CD14-positive monocyte (primary cell): Measurements from ENCODE around the gene CISD2. TPM values are rescaled to one million over a fixed set of nuclear protein-coding genes. Genes with fewer than 3 reads are reported as not detected.

Source experiments
- DNase-seq, 3 donors: peaks; one replicate each; pipeline ENCODE4 v3.0.0-alpha.2; 2011 to 2022
- H2AFZ ChIP-seq: 2 replicates; pipeline ENCODE4 v1.6.0; 2012; ENCODE audit warnings: mild to moderate bottlenecking, low read depth, low read length, inconsistent platforms; ENCODE audit not compliant: insufficient read depth, poor library complexity, severe bottlenecking
- H3K27ac ChIP-seq, 2 donors: 1 replicate in 1 of 2; 2 replicates in 1 of 2; pipeline ENCODE4 v1.5.1; 2012 to 2013; ENCODE audit warnings: low read length in 2 of 2, control low read depth in 1 of 2, inconsistent platforms in 1 of 2, low read depth in 1 of 2, mild to moderate bottlenecking in 1 of 2
- H3K27me3 ChIP-seq, 2 donors: one replicate each; pipeline versions ENCODE4 v1.6.0 to v1.6.1; 2011 to 2013; ENCODE audit warnings: low read length in 2 of 2; ENCODE audit not compliant: control insufficient read depth in 2 of 2, insufficient read depth in 2 of 2
- H3K36me3 ChIP-seq, 2 donors: replicated peaks in 1 of 2; 1 replicate in 1 of 2; 2 replicates in 1 of 2; pipeline versions ENCODE4 v1.5.1 to v1.6.1; 2012 to 2013; ENCODE audit warnings: low read length in 2 of 2, control low read depth in 1 of 2, inconsistent platforms in 1 of 2, mild to moderate bottlenecking in 1 of 2; ENCODE audit not compliant: insufficient read depth in 2 of 2, control insufficient read depth in 1 of 2
- H3K4me1 ChIP-seq, 2 donors: 1 replicate in 1 of 2; 2 replicates in 1 of 2; pipeline versions ENCODE4 v1.5.1 to v1.6.1; 2012 to 2013; ENCODE audit warnings: low read length in 2 of 2, control low read depth in 1 of 2, inconsistent platforms in 1 of 2, mild to moderate bottlenecking in 1 of 2, moderate library complexity in 1 of 2; ENCODE audit not compliant: insufficient read depth in 2 of 2, control insufficient read depth in 1 of 2
- H3K4me2 ChIP-seq: replicated peaks from 2 replicates; pipeline ENCODE3; 2012; ENCODE audit warnings: low read length, moderate library complexity, mild to moderate bottlenecking; ENCODE audit not compliant: poor library complexity, severe bottlenecking; ENCODE audit errors: extremely low read depth
- H3K4me3 ChIP-seq, 3 experiments: fragments of 200-600 bp in 1 of 3; sonication (generic) in 1 of 3; replicated peaks in 1 of 3; 1 replicate in 2 of 3; 2 replicates in 1 of 3; pipeline ENCODE4 v1.5.1; 2011 to 2013; ENCODE audit warnings: low read length in 3 of 3, mild to moderate bottlenecking in 3 of 3, control low read depth in 2 of 3, low read depth in 2 of 3, inconsistent platforms in 1 of 3, moderate library complexity in 1 of 3
- H3K79me2 ChIP-seq: 2 replicates; pipeline ENCODE4 v1.6.0; 2012; ENCODE audit warnings: mild to moderate bottlenecking, control low read depth, inconsistent platforms, low read length, moderate library complexity; ENCODE audit not compliant: insufficient read depth
- H3K9ac ChIP-seq: 2 replicates; pipeline ENCODE4 v1.6.0; 2017; ENCODE audit warnings: low read length, mild to moderate bottlenecking; ENCODE audit not compliant: insufficient read depth, poor library complexity, severe bottlenecking
- H3K9me3 ChIP-seq, 2 donors: replicated peaks in 1 of 2; 1 replicate in 1 of 2; 2 replicates in 1 of 2; pipeline versions ENCODE4 v1.5.1 to v1.6.1; 2012 to 2013; ENCODE audit warnings: low read length in 2 of 2, control low read depth in 1 of 2; ENCODE audit not compliant: control insufficient read depth in 1 of 2, insufficient read depth in 1 of 2
- H4K20me1 ChIP-seq: 2 replicates; pipeline ENCODE4 v1.6.0; 2012; ENCODE audit warnings: mild to moderate bottlenecking, low read length, control low read depth, moderate library complexity; ENCODE audit not compliant: insufficient read depth
- H3K27ac Mint-ChIP-seq, 7 donors: one replicate each; pipeline ENCODE4 v1.8.0; 2020; ENCODE audit warnings: mild to moderate bottlenecking in 7 of 7, mixed read lengths in 7 of 7, moderate library complexity in 6 of 7, inconsistent platforms in 2 of 7
- H3K27me3 Mint-ChIP-seq, 3 donors: one replicate each; pipeline ENCODE4 v1.8.0; 2021 to 2022; ENCODE audit warnings: low read depth in 3 of 3, mild to moderate bottlenecking in 3 of 3, mixed read lengths in 3 of 3, moderate library complexity in 3 of 3, inconsistent platforms in 1 of 3
- H3K36me3 Mint-ChIP-seq, 2 donors: one replicate each; pipeline ENCODE4 v1.8.0; 2020; ENCODE audit warnings: mixed read lengths in 2 of 2, inconsistent platforms in 1 of 2, mild to moderate bottlenecking in 1 of 2
- H3K4me1 Mint-ChIP-seq: one replicate; pipeline ENCODE4 v1.8.0; 2020; ENCODE audit warnings: mild to moderate bottlenecking, mixed read lengths
- H3K4me3 Mint-ChIP-seq, 2 donors: one replicate each; pipeline ENCODE4 v1.8.0; 2020; ENCODE audit warnings: mild to moderate bottlenecking in 2 of 2, mixed read lengths in 2 of 2, moderate library complexity in 1 of 2
- H3K9me3 Mint-ChIP-seq, 7 donors: one replicate each; pipeline ENCODE4 v1.8.0; 2020 to 2022; ENCODE audit warnings: mixed read lengths in 7 of 7, mild to moderate bottlenecking in 6 of 7, moderate library complexity in 6 of 7, inconsistent platforms in 2 of 7
- CTCF ChIP-seq: fragments of 200-600 bp; IDR thresholded peaks from one replicate; pipeline ENCODE4 v1.8.0; 2022; ENCODE audit warnings: antibody characterized with exemption, mild to moderate bottlenecking
- WGBS: methylation state at CpG from one replicate; pipeline ENCODE4 v1.1.5; 2013; ENCODE audit warnings: missing lambda C conversion rate; ENCODE audit not compliant: insufficient coverage; 5-methylcytosine and 5-hydroxymethylcytosine counted together
- intact Hi-C, 2 donors: fragments of 100-400 bp; cut with micrococcal nuclease; formaldehyde crosslinking; loops; one replicate each; pipeline versions ENCODE4 v1.15.0 to v1.15.1; 2023
- polyA plus RNA-seq, 3 donors: library from polyadenylated mRNA; depleted of rRNA in 1 of 3; unstranded in 2 of 3; stranded (reverse) in 1 of 3; fragments of 300-500 nt in 2 of 3; fragments of >200 nt in 1 of 3; fragmentation: Illumina TruSeq in 2 of 3; gene quantifications; 1 replicate in 2 of 3; 2 replicates in 1 of 3; pipeline ENCODE4 v1.2.3, GENCODE V29; 2012 to 2021

CISD2 gene
- polyA plus RNA-seq, 3 donors: 4.5 to 30.2 (median 29.1) TPM

- no peak for TF ChIP-seq CTCF
- H2AFZ ChIP-seq: no peak overlapping the region
- peaks cover 3 to 4% of the 10 kb centered on the region in 2 donors for H3K36me3 Mint-ChIP-seq
- peaks cover 6% of the 10 kb centered on the region for H3K4me1 Mint-ChIP-seq
- no peak overlapping the region for H3K27ac ChIP-seq
- intact Hi-C loops: no loop called here
- H3K9ac ChIP-seq: no peak overlapping the region
- H3K4me1 ChIP-seq: no peaks in the 10 kb centered on the region
- H3K27me3 Mint-ChIP-seq: no peaks in the 10 kb centered on the region
- DNase-seq: no peak
- no peak overlapping the region for H3K4me3 Mint-ChIP-seq
- H3K9me3 Mint-ChIP-seq: peaks cover 0 to 2% (median 0%) of the 10 kb centered on the region in 7 donors
- no peak overlapping the region for H3K4me3 ChIP-seq
- no peak overlapping the region for H3K4me2 ChIP-seq
- H3K27ac Mint-ChIP-seq: no peak overlapping the region
- H4K20me1 ChIP-seq: no peaks in the 10 kb centered on the region
- no CpG with 5 or more reads among the region's 1 CpG for WGBS
- H3K9me3 ChIP-seq: no peaks in the 10 kb centered on the region
- H3K79me2 ChIP-seq: peaks cover 6% of the 10 kb centered on the region
- H3K27me3 ChIP-seq: no peaks in the 10 kb centered on the region
- H3K36me3 ChIP-seq: no peaks in the 10 kb centered on the region
Measured at GRCh38 chr4:102836596-102836995, 32.2 kb upstream of the CISD2 start.

GRCh38 chr4:102842367-102842766 lies 26.4 kb upstream of the CISD2 start:
- Histone ChIP-seq H3K4me1 (no peaks in the 10 kb centered on the region), H3K9ac (no peak overlapping the region), H3K27ac (no peak overlapping the region), H3K79me2 (no peaks in the 10 kb centered on the region), H3K36me3 (no peaks in the 10 kb centered on the region), H3K4me3 (no peak overlapping the region), H2AFZ (no peak overlapping the region), H3K9me3 (peaks cover 0 to 4% of the 10 kb centered on the region in 2 donors), H3K27me3 (no peaks in the 10 kb centered on the region), H4K20me1 (no peaks in the 10 kb centered on the region), H3K4me2 (no peak overlapping the region)
- Mint-ChIP-seq H3K4me3 (no peak overlapping the region), H3K27ac (peak overlapping the region in 2 of 7 donors; percentile 50 to 66), H3K4me1 (peaks cover 2% of the 10 kb centered on the region), H3K27me3 (no peaks in the 10 kb centered on the region), H3K36me3 (peaks cover 2 to 3% of the 10 kb centered on the region in 2 donors), H3K9me3 (peaks cover 0 to 5% (median 3%) of the 10 kb centered on the region in 7 donors)
- TF ChIP-seq CTCF: no peak
- no peak for DNase-seq
- intact Hi-C loops: no loop called here
- WGBS: 100% methylated on average over 1 of the region's 3 CpGs
